Thymus (tissue), 11 donors: ENCODE measurements around the gene NKAIN2. TPM values are rescaled to one million over a fixed set of nuclear protein-coding genes. Genes with fewer than 3 reads are reported as not detected.

ENCODE experiments used
- DNase-seq, 9 donors: peaks; one replicate each; pipeline ENCODE4 v3.0.0-alpha.2; 2013; ENCODE audit warnings: low spot score in 9 of 9, low read depth in 6 of 9, missing footprints in 1 of 9
- H3K27ac ChIP-seq, 2 donors: one replicate each; pipeline ENCODE4 v1.5.1; 2013; ENCODE audit warnings: control low read depth in 1 of 2, low read depth in 1 of 2, low read length in 1 of 2, mild to moderate bottlenecking in 1 of 2, moderate library complexity in 1 of 2
- H3K27me3 ChIP-seq, 2 donors: one replicate each; pipeline ENCODE4 v1.5.1; 2013; ENCODE audit warnings: low read length in 1 of 2; ENCODE audit not compliant: control insufficient read depth in 2 of 2, insufficient read depth in 1 of 2
- H3K36me3 ChIP-seq, 2 donors: one replicate each; pipeline ENCODE4 v1.5.1; 2013; ENCODE audit warnings: low read length in 1 of 2, mild to moderate bottlenecking in 1 of 2, moderate library complexity in 1 of 2; ENCODE audit not compliant: control insufficient read depth in 2 of 2, insufficient read depth in 2 of 2
- H3K4me1 ChIP-seq, 2 donors: one replicate each; pipeline ENCODE4 v1.5.1; 2013; ENCODE audit warnings: low read length in 2 of 2; ENCODE audit not compliant: control insufficient read depth in 2 of 2, insufficient read depth in 2 of 2
- H3K4me3 ChIP-seq, 2 donors: one replicate each; pipeline ENCODE4 v1.5.1; 2013; ENCODE audit warnings: low read length in 2 of 2, control low read depth in 1 of 2, mild to moderate bottlenecking in 1 of 2
- H3K9me3 ChIP-seq, 2 donors: one replicate each; pipeline ENCODE4 v1.5.1; 2013; ENCODE audit warnings: low read length in 1 of 2, mild to moderate bottlenecking in 1 of 2; ENCODE audit not compliant: control insufficient read depth in 2 of 2, insufficient read depth in 1 of 2
- WGBS: extraction: QIAGEN DNeasy Blood & Tissue Kit; methylation state at CpG from one replicate; pipeline ENCODE4 v1.1.7; 2013; 5-methylcytosine and 5-hydroxymethylcytosine counted together
- polyA plus RNA-seq: library from polyadenylated mRNA; stranded (reverse); fragments of 200-250 nt; gene quantifications from one replicate; pipeline ENCODE4 v1.2.3, GENCODE V29; 2013
- total RNA-seq: library from RNA; stranded (reverse); fragments of 120-200 nt; gene quantifications from one replicate; pipeline ENCODE4 v1.2.4, GENCODE V29; 2013
- donor health status: healthy.

Gene NKAIN2
- total and polyA plus RNA-seq, 2 donors, result 1.2 to 2.4 TPM

GRCh38 chr6:123821112-123821511 lies 17.4 kb downstream of the NKAIN2 start:
- H3K4me1 ChIP-seq, result no peaks in the 10 kb centered on the region
- H3K27ac ChIP-seq, result no peak overlapping the region
- H3K27me3 ChIP-seq, result no peaks in the 10 kb centered on the region
- H3K36me3 ChIP-seq, result no peaks in the 10 kb centered on the region
- 95% methylated on average over 2 of the region's 2 CpGs for WGBS
- no peak overlapping the region for H3K4me3 ChIP-seq
- no peaks in the 10 kb centered on the region for H3K9me3 ChIP-seq
- DNase-seq, result no peak

GRCh38 chr6:123829302-123829953 lies 25.8 kb downstream of the NKAIN2 start:
- 85% methylated on average over 3 of the region's 3 CpGs for WGBS
- H3K9me3 ChIP-seq, result no peaks in the 10 kb centered on the region

GRCh38 chr6:123830120-123830519 lies 26.5 kb downstream of the NKAIN2 start:
- H3K9me3 ChIP-seq, result no peaks in the 10 kb centered on the region
- DNase-seq, result no peak
- H3K4me3 ChIP-seq, result no peak overlapping the region
- H3K27ac ChIP-seq, result no peak overlapping the region
- H3K4me1 ChIP-seq, result no peaks in the 10 kb centered on the region
- H3K27me3 ChIP-seq, result no peaks in the 10 kb centered on the region
- WGBS, result 12% methylated on average over 3 of the region's 3 CpGs
- H3K36me3 ChIP-seq, result no peaks in the 10 kb centered on the region

More at GRCh38 chr6:123829302-123829953, 25.8 kb downstream of the NKAIN2 start:
- Histone ChIP-seq H3K4me3 (no peak overlapping the region), H3K27ac (no peak overlapping the region), H3K27me3 (no peaks in the 10 kb centered on the region), H3K4me1 (no peaks in the 10 kb centered on the region), H3K36me3 (no peaks in the 10 kb centered on the region)
- DNase-seq, result no peak

GRCh38 chr6:123838505-123839234 lies 35.0 kb downstream of the NKAIN2 start:
- Histone ChIP-seq H3K27me3 (no peaks in the 10 kb centered on the region), H3K27ac (no peak overlapping the region), H3K4me1 (no peaks in the 10 kb centered on the region), H3K36me3 (no peaks in the 10 kb centered on the region), H3K9me3 (no peaks in the 10 kb centered on the region), H3K4me3 (no peak overlapping the region)
- WGBS, result 61% methylated on average over 8 of the region's 8 CpGs
- no peak for DNase-seq

- WGBS, result 48% methylated on average over 6 of the region's 6 CpGs
- no peak overlapping the region for H3K27ac ChIP-seq
- DNase-seq, result no peak
- H3K4me3 ChIP-seq, result no peak overlapping the region
- no peaks in the 10 kb centered on the region for H3K4me1 ChIP-seq
- no peaks in the 10 kb centered on the region for H3K27me3 ChIP-seq
- no peaks in the 10 kb centered on the region for H3K36me3 ChIP-seq
- no peaks in the 10 kb centered on the region for H3K9me3 ChIP-seq
Observed at GRCh38 chr6:123841067-123841896, 37.6 kb downstream of the NKAIN2 start.

- no peak overlapping the region for H3K27ac ChIP-seq
- no peak for DNase-seq
- H3K9me3 ChIP-seq, result no peaks in the 10 kb centered on the region
- H3K4me3 ChIP-seq, result no peak overlapping the region
- 94% methylated on average over 5 of the region's 5 CpGs for WGBS
- no peaks in the 10 kb centered on the region for H3K27me3 ChIP-seq
- H3K4me1 ChIP-seq, result no peaks in the 10 kb centered on the region
- H3K36me3 ChIP-seq, result no peaks in the 10 kb centered on the region
Observed at GRCh38 chr6:123844011-123844410, 40.3 kb downstream of the NKAIN2 start.

GRCh38 chr6:123848347-123848746 lies 44.7 kb downstream of the NKAIN2 start:
- DNase-seq, result no peak
- Histone ChIP-seq H3K27me3 (no peaks in the 10 kb centered on the region), H3K4me3 (no peak overlapping the region), H3K36me3 (no peaks in the 10 kb centered on the region), H3K27ac (no peak overlapping the region), H3K4me1 (no peaks in the 10 kb centered on the region), H3K9me3 (no peaks in the 10 kb centered on the region)
- WGBS, result 95% methylated on average over 2 of the region's 2 CpGs

- WGBS, result 97% methylated on average over 3 of the region's 3 CpGs
- Histone ChIP-seq H3K27ac (no peak overlapping the region), H3K4me1 (no peaks in the 10 kb centered on the region), H3K36me3 (no peaks in the 10 kb centered on the region), H3K4me3 (no peak overlapping the region), H3K27me3 (no peaks in the 10 kb centered on the region), H3K9me3 (no peaks in the 10 kb centered on the region)
- DNase-seq, result no peak
Observed at GRCh38 chr6:123849406-123849805, 45.7 kb downstream of the NKAIN2 start.

GRCh38 chr6:123850555-123850954 lies 46.9 kb downstream of the NKAIN2 start:
- no peak overlapping the region for H3K4me3 ChIP-seq
- 97% methylated on average over 4 of the region's 4 CpGs for WGBS
- no peaks in the 10 kb centered on the region for H3K4me1 ChIP-seq
- H3K27me3 ChIP-seq, result no peaks in the 10 kb centered on the region
- no peaks in the 10 kb centered on the region for H3K36me3 ChIP-seq
- no peak for DNase-seq
- no peak overlapping the region for H3K27ac ChIP-seq
- no peaks in the 10 kb centered on the region for H3K9me3 ChIP-seq
